Measurements from ENCODE around the gene PPP6R3.

The PPP6R3 gene

GRCh38 chr11:68569357-68569756, 108.8 kb downstream of the PPP6R3 start:
- no peak for DNase-seq

DNA sequence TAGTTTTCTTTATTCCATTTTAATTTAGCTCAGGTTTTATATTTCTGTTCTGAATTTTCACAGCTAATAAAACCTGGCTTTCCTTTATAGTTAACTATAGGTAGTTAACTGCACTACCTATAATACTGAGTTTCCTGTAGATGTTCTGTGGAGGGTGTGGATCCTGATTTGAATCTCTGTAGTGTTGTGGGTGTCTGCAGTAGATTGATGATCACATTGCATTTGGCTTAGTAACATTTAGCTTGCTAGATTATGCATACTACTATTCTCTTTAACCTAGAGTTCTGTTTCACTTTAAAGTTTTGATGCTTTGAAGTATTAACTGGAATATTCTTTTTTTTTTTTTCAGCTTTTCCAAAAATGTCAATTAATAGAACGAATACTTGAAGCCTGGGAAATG, 110.1 kb downstream of the PPP6R3 start:
- no peak for DNase-seq

GRCh38 chr11:68574308-68574707, 113.8 kb downstream of the PPP6R3 start:
- no peak for DNase-seq

DNA sequence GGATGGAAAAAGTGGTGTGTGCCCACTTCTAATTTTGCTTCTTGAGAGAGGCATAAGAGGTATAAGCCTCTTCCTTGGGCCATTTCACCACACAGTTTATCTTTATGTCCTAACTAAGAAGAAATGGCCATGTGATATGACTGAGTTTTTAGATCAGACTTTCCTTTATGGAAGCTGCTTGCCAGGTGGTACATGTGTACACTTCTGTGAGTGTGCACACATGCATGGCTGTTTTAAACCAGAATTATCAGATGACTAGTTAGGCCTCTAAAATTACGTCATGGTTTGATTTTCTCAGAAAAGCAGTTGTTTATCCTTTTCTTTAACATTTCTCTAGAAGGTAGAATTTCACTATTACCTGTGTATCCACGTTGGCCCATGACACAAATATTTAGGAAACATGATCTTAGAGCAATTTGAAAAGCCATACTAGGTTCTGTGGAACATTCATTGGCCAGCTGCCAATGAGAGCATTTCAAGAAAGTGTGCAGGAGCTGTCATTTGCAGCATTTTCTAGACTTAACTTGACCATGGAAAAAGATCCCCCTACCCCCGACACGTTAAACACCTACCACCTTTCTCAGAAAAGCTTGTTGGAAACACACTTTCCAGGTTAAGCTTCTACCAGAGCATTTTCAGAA, 114.6 kb downstream of the PPP6R3 start:
- no peak for DNase-seq

- DNase-seq, result no peak
Observed at GRCh38 chr11:68579455-68579854, 118.9 kb downstream of the PPP6R3 start.

- no peak for DNase-seq
Observed at GRCh38 chr11:68581439-68581838, 120.9 kb downstream of the PPP6R3 start.

DNA sequence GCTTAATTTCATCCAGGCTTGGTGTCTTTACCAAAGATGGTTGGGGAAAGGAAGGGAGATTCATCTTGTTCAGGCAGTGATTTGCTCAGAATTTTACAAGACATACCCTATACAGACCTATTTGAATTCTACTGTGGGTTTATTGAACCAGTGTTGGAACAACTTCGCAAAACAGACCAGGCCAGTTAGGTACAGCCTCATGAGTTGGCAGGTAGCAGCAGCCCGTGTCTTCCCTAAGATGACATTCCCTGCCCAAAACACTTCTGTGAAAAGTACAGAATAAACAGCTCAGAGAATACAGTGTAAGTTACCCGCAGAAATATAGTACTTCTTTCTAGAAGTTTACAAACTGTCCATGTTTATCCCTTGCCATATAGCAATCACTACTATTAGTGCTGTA, 121.3 kb downstream of the PPP6R3 start:
- DNase-seq, result no peak

DNA sequence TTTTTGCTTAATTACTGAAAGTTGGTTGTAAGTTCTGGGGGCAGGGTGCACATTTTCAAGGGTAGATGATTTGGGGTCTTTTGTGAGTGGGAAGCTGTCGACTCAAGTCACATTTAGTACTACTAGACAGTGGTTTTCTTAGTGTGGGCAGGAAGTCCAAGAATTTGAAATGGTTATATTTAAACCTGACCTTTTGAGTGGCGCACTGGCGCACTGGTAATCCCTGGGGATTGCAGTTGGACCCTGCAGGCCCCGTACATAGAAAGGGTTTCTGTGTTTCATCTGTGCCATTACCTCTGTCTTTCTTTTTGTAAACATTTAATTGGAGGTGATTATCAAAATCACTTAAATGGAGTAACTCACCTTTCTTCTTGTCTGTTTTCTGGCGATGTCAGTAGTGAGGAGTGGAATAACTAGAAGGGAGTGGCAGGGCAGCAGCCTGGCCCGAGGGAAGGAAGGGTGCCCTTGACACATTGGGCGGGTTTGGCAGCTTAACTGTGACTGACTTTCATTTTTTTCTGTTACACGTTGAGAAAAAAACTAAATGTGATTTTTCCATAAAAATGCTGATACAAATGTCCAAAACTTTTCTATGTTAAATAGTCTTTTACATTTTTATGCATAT, 122.0 kb downstream of the PPP6R3 start:
- DNase-seq, result no peak

DNA sequence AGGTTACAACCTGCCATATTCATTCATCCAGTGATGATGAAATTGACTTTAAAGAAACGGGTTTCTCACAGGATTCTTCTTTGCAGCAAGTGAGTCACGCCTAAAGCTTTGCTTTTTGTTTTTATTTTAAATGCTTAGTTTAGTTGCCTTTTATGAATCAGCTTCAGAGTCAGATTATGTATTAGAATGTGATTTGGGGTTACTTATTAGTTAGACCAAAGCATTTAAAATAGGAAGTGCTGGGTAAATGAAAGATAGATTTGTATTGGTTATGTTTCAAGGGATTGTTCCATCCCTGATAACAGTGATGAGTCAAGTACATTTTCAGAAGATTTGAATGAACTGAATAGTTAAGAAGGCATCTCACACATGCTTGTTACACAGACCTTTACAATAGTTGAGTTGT, 122.5 kb downstream of the PPP6R3 start:
- DNase-seq, result no peak

- DNase-seq, result peak; percentile 75
Observed at GRCh38 chr11:68584097-68584496, 123.5 kb downstream of the PPP6R3 start.

GRCh38 chr11:68584991-68585524, 124.5 kb downstream of the PPP6R3 start:
- DNase-seq, result peak; percentile 16

GRCh38 chr11:68589547-68590216, 129.1 kb downstream of the PPP6R3 start:
- no peak for DNase-seq

DNA sequence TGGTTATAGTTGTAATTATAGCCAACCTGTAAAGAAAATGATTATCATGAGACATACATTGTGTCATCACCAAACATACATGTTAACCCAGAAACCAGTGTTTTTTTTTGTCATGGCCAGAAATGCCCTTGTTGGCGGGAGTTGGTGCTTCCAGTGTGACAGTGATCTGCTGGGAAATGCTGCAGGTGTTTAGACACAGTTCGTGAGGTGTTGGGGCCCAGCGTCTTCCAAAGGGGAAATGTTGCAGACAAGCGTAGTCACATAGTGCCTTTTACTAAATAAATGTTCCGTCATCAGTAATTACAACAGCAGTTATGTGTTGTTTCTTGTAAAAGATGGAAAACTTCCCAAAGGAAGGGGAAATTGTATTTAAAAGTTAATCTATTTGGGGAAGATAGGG, 131.2 kb downstream of the PPP6R3 start:
- DNase-seq, result no peak

GRCh38 chr11:68593441-68593840, 132.9 kb downstream of the PPP6R3 start:
- no peak for DNase-seq

- DNase-seq, result no peak
Observed at GRCh38 chr11:68594123-68594522, 133.6 kb downstream of the PPP6R3 start.

DNA sequence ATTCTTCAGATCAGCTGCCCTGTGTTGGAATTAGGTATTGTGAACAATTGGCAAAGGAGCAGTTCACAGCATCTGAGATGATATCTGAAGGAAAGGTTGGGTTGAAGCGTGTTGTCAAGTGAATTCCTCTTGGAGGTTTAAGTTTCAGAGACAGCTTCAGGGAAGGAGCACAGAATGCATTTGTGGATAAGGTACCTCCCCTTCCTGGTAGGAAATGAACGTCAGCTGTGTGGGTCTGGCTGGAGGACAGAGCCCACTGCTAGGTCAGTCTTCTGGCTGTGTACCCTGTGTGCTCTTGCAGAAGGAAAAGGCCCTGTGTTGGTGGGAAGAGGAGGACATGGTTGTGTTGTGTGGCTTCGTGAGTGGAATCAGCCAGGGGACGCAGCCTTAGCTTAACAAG, 135.7 kb downstream of the PPP6R3 start:
- no peak for DNase-seq

GRCh38 chr11:68598816-68599653, 138.5 kb downstream of the PPP6R3 start:
- no peak for DNase-seq

DNA sequence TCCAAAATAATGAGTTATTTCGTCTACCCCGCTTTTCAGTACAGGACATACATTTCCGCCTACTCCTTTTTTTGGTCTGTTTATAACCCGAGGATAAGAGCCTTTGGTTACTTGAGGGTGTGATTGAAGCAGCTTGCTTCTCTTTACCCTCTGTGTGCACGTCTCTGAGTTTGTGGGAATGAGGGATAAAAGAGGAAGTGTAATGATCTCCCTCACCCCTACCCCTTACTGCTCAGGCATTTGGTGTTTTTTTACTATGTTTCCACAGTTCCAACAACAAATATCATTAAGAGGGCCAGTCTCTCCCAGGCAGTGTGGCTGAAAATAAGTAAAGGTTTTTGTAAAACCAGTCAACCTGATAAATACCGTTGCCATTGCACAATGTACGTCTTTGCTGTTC, 140.6 kb downstream of the PPP6R3 start:
- peak; percentile 18 for DNase-seq

DNA sequence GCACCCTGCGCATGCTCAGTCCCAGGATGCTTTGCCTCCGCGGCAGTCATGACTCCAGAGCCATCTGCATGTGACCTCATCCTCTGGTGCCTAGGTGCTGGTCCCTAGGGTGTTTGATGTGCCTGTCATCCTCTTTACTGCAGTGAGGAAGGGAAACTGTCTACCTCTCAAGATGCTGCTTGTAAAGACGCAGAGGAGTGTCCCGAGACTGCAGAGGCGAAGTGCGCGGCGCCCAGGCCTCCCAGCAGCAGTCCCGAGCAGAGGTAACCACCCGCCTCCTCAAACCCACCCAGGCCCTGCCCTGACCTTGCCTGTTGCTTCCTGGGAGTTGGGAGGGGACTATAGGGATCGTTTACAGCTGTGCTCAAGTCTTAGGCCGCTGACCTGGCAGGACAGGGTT, 149.2 kb downstream of the PPP6R3 start:
- DNase-seq, result no peak

GRCh38 chr11:68610452-68611116, 150.0 kb downstream of the PPP6R3 start:
- DNase-seq, result peak; percentile 44

DNA sequence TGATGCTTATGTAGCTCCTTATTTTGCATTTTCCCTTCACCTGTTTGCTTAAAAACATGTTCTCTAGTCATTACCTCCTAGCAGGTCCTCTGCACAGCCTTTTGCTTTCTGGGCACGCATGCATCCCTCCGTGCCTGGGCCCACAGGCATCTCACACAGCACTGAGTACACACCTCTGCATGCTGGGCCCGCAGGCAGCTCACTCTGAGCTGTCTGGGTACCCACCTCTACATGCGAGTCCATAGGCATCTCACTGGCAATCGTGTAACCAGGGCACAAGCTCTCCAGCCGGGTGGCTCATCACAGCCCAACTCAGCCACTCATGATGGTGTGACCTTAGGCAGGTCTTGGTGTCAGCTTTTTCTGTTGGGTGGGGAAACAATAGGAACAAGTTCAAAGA, 155.1 kb downstream of the PPP6R3 start:
- DNase-seq, result no peak

DNA sequence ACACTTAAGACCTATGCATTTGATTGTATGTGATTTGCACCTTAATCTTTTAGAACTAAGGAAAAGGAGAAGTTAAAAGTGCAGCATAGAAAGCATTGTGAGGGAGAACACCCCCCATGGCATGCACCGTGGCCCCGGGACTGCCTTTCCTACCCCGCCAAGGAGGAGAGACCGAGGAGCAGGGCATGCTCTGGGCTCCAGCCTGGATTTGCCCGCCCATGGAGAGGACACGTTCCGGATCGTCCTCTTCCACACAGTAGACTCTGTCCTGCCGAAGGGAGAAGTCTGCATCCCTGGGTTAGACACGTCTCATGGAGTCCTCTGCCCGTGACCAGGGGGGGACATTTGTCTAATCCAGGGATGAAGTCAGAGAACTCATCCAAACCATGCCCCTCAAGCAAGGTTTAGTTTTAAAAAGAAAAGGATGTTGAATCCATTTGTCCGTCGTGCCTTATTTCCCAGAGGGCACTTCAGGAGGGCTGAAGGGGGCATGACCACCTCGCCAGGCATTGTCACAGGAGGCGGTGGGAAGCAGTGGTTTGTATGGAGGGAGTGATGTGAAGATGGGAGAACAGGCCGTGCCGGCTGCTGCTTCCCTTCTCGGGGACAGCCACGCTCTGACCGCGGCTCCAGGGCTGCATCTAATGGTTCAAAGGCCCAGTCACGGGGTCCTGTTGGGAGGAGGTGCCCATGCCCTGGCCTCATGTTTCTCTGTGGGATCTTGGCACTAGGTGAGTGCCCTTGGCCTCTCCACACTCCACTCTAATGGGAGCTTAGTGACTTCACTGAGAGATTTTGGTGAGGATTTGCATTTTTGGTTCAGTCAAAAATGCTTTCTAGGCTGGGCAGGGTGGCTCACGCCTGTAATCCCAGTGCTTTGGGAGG, 157.6 kb downstream of the PPP6R3 start:
- DNase-seq, result no peak

Data from hematopoietic multipotent progenitor cell treated with erythropoietin and hydrocortisone succinate and interleukin-3 and kit ligand, for 4 days (in vitro differentiated cells).